ENCODE results near the gene NR1I3.

NR1I3 gene

DNA sequence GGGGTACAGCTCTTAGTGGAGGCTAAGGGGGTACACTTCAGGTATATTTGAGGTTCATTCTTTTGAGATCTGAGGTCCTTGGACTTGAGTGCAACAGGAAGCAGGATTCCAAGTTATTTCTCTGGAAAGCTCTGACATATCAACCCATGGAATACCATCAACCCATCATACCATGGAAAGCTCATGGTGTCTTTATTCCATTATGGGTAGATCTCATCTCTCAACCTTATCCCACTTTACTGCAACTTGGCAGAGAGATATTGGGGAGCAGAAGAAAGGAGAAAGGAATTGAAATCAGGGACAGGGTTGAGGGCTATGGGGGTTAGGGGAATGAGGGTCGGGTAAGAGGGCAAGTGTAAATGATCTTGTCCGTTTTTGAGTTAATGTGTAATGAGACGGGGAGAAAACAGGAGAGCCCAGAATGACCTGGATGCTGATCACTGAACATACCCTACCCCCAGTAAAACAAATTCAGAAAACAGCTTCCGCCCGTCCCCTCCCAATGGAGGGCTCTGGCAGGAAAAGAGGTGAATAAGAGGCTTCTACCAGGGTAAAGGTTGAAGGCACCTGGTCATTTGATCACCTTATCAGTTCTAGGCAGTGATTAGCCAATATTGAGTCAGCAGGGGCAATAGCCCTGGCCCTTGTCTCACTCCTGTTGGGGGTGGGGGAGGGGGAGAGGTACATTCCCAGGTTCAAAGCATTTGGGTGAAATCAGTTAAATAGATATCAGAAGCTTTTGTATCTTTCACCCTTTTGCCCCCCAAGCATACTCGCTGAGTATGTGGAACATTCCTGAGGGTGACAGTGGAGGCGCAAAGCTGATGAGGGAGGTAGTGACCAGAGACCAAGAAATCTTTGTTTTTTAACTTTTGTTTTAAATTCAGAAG is 14.0 kb downstream of the NR1I3 start:
- H3K4me3 ChIP-seq (ENCODE audit: low read length): no peak overlapping the region
- TF ChIP-seq, protein P1, sequence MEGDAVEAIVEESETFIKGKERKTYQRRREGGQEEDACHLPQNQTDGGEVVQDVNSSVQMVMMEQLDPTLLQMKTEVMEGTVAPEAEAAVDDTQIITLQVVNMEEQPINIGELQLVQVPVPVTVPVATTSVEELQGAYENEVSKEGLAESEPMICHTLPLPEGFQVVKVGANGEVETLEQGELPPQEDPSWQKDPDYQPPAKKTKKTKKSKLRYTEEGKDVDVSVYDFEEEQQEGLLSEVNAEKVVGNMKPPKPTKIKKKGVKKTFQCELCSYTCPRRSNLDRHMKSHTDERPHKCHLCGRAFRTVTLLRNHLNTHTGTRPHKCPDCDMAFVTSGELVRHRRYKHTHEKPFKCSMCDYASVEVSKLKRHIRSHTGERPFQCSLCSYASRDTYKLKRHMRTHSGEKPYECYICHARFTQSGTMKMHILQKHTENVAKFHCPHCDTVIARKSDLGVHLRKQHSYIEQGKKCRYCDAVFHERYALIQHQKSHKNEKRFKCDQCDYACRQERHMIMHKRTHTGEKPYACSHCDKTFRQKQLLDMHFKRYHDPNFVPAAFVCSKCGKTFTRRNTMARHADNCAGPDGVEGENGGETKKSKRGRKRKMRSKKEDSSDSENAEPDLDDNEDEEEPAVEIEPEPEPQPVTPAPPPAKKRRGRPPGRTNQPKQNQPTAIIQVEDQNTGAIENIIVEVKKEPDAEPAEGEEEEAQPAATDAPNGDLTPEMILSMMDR (IDR thresholded peaks at IDR 0.05; ENCODE audit: insufficient read depth, low read depth, low read length, missing control alignments): no peak
- DNase-seq (ENCODE audit: low read depth): no peak

DNA sequence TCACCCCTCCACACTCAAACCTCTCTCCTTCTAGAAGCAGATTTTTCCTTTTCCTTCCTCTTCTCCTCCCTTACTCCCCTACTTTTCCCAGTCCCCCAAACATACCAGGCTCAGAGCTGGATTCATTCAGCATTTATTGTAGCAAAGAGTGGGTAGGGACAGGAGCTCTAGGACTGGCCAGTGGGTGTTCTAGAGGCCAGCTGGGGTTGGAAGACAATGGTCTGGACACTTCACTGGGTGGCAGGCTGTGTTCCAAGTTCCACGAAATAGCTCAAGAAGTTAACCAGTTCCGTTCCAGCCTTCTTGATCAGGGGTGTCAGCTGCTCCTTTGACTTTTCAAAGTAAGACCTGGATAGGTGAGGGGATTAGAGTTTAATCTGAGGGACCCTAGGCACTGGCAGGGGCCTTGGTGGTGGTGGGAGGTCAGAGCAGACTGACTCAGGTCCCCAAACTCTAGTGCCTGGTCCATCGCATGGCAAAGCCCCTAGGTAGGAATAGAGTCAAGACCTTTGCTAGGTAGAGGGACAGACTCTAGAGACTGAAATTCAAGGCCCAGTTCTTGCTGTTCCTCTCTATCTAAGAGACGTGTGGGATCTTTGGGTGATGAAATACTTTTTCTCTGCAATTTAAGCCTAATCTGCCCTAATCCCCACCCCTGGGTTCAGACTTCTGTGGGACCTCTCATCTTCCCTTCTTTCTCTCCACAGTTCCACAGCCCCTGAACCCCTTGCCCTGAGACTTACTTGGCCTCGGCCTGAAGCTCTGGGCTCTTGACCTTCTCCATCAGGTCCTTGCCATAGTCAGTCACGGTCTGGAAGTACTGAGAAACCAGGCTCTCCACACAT is 15.6 kb downstream of the NR1I3 start:
- H3K4me3 ChIP-seq (ENCODE audit: low read length): no peak overlapping the region
- TF ChIP-seq, protein P1 (IDR thresholded peaks at IDR 0.05; ENCODE audit: insufficient read depth, low read depth, low read length, missing control alignments): no peak
- no peak for DNase-seq (ENCODE audit: low read depth)

DNA sequence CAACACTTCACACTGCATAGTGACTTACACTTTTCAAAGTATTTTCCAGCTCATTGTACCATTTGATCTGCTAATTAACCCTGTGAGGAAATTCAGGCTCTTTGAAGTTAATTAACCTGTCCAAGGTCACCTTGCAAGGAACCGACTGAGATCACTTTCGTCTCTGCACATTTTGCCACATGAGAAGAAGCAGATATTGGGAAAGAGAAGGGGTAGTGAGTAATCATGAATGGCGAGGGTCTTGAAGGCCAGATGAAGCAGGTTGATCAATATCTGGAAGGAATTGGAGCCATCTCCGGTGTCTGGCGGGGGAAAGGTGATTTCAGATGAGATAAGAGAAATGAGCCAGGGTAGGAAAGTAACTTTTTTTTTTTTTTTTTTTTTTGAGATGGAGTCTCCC is 18.0 kb downstream of the NR1I3 start:
- no peak for DNase-seq (ENCODE audit: low read depth)
- H3K4me3 ChIP-seq (ENCODE audit: low read length): no peak overlapping the region
- TF ChIP-seq, protein P1 (IDR thresholded peaks at IDR 0.05; ENCODE audit: insufficient read depth, low read depth, low read length, missing control alignments): no peak

DNA sequence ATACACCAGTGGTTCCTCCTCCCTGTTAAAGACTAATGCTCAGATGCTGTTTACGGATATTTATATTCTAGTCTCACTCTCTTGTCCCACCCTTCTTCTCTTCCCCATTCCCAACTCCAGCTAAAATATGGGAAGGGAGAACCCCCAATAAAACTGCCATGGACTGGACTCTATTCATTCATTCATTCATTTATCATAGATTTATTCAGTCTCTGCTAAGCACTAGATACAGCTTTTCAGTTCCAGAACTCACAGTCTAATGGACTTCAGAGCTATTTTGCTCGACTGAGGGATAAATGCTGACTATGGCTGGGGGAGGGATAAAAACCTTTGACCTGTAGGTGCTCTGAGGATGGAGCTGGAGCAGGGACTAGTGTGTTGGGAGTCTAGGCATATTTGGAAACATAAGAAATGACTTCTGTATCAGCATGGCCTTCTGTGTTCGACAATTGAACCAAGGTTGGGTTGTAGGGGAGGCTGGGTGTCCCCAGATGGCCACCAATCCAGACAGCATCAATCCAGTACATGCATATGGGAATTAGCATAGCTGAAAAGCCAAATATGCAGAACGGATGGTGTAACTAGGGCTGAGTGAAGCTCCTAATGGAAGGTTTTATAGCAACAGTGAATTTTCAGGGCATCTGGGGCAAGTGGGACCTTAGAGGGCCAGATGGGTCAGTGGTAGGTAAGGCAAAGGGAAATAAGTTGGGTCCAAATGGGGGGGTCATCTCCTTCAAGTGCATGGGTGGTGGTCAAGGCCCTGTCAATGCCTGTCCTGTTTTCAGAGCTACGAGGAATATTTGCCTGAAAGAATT is 18.7 kb downstream of the NR1I3 start:
- H3K4me3 ChIP-seq (ENCODE audit: low read length): no peak overlapping the region

DNA sequence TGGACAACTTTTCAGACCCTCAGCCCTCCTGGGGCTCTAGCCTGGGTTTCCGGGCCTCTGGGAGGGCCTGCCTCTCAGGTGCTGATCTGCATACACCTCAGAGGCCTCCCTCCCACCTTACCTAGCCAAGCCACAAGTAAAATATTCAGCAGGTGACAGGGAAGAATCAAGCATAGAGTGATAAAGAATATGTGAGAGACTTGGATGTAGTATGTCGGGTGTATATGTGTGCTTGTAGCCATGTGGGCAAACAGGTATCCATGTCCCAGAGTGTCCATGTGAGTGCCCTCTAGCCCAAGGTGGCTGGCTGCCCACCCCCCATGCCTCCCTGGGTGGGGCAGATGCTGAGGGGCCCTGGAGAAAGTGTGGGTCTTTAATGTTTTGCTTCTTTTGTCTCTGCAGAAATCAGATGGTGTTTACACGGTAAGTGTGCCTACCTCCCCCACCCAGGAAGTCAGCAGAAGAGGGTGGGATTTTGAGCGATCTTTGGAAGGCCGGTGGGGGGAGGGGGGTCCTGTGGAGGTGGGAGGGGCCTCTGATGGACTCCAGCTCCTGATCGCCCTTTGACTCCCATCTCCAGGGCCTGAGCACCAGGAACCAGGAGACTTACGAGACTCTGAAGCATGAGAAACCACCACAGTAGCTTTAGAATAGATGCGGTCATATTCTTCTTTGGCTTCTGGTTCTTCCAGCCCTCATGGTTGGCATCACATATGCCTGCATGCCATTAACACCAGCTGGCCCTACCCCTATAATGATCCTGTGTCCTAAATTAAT is 19.5 kb downstream of the NR1I3 start:
- H3K4me3 ChIP-seq (ENCODE audit: low read length): no peak overlapping the region
- TF ChIP-seq, protein P1 (IDR thresholded peaks at IDR 0.05; ENCODE audit: insufficient read depth, low read depth, low read length, missing control alignments): no peak
- no peak for DNase-seq (ENCODE audit: low read depth)

More for the DNA sequence above, 18.7 kb downstream of the NR1I3 start:
- no peak for DNase-seq (ENCODE audit: low read depth)
- TF ChIP-seq, protein P1 (IDR thresholded peaks at IDR 0.05; ENCODE audit: insufficient read depth, low read depth, low read length, missing control alignments): no peak

DNA sequence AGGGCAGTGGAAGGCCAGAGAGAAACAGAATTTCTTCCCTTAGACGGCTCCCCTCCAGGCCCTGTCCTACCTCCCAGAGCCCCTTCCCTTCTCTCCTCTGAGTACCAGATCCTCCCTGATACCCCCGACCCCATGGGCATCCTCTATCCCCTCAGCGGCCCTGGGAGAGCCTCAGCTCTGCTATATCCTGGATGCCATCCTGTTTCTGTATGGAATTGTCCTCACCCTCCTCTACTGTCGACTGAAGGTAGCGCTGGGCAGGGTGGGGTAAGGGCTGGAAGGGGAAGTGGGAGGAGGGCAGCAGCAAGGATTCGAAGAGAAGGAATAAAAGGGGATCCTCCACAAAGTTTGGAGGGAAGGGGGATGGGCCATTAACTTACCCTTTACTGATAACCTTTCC is 20.2 kb downstream of the NR1I3 start:
- TF ChIP-seq, protein P1 (IDR thresholded peaks at IDR 0.05; ENCODE audit: insufficient read depth, low read depth, low read length, missing control alignments): no peak
- no peak overlapping the region for H3K4me3 ChIP-seq (ENCODE audit: low read length)
- DNase-seq (ENCODE audit: low read depth): no peak
